ENCODE measurements around the gene PLXNB1.
"Not testable (repeated sequence)": the region's sequence is repeated elsewhere in the genome, so short reads cannot be mapped to it uniquely, and the experiment has no call there.

The PLXNB1 gene

GRCh38 chr3:48403533-48404439 is 26.1 kb downstream of the PLXNB1 start:
- no peak for DNase-seq

- no peak for DNase-seq
These were observed 27.0 kb downstream of the PLXNB1 start for GRCh38 chr3:48402907-48403306.

GRCh38 chr3:48402281-48402732 is 27.6 kb downstream of the PLXNB1 start:
- DNase-seq, result no peak

- DNase-seq, result not testable (repeated sequence)
These were observed 28.4 kb downstream of the PLXNB1 start for GRCh38 chr3:48401434-48401901.

- DNase-seq, result peak; percentile 19
These were observed 29.0 kb downstream of the PLXNB1 start for GRCh38 chr3:48400824-48401433.

- DNase-seq, result no peak
These were observed 30.3 kb downstream of the PLXNB1 start for GRCh38 chr3:48399387-48400172.

- DNase-seq, result no peak
These were observed 31.0 kb downstream of the PLXNB1 start for GRCh38 chr3:48398701-48399386.

- DNase-seq, result no peak
These were observed 31.9 kb downstream of the PLXNB1 start for GRCh38 chr3:48397767-48398681.

- DNase-seq, result no peak
These were observed 34.2 kb downstream of the PLXNB1 start for GRCh38 chr3:48395714-48396113.

- no peak for DNase-seq
These were observed 35.5 kb downstream of the PLXNB1 start for GRCh38 chr3:48394391-48394790.

GRCh38 chr3:48388966-48389365 is 40.9 kb downstream of the PLXNB1 start:
- DNase-seq, result no peak

- no peak for DNase-seq
These were observed 42.3 kb downstream of the PLXNB1 start for GRCh38 chr3:48387634-48388033.

GRCh38 chr3:48372862-48373435 is 56.9 kb downstream of the PLXNB1 start:
- no peak for DNase-seq

GRCh38 chr3:48372377-48372770 is 57.5 kb downstream of the PLXNB1 start:
- no peak for DNase-seq

GRCh38 chr3:48371651-48372376 is 58.1 kb downstream of the PLXNB1 start, which contains the start of gene FBXW12:
FBXW12 (plus strand) TSS chr3:48372219; CDS start chr3:48372768, 549 bp downstream.
- no peak for DNase-seq

- DNase-seq, result no peak
These were observed 59.6 kb downstream of the PLXNB1 start for GRCh38 chr3:48370333-48370713.

- no peak for DNase-seq
These were observed 60.1 kb downstream of the PLXNB1 start for GRCh38 chr3:48369693-48370332.

- peak; percentile 18 for DNase-seq
These were observed 62.7 kb downstream of the PLXNB1 start for GRCh38 chr3:48367201-48367600.

GRCh38 chr3:48364840-48365239 is 65.0 kb downstream of the PLXNB1 start:
- no peak for DNase-seq

- DNase-seq, result no peak
These were observed 68.0 kb downstream of the PLXNB1 start for GRCh38 chr3:48361928-48362327.

Measured in DMS79 treated with DMSO at 0.1 percent for 48 hours (cell line).